Epithelial cell of esophagus (primary cell): Measurements from ENCODE around the gene CFAP410.

ENCODE experiments used
- DNase-seq: peaks from one replicate; pipeline ENCODE4 v3.0.0; 2010; ENCODE audit warnings: low read depth
- H3K4me3 ChIP-seq: 2 replicates; pipeline ENCODE4 v1.5.1; 2011; ENCODE audit warnings: mild to moderate bottlenecking, low read length, control low read depth
- TF ChIP-seq, protein P1 (sequence below): IDR thresholded peaks from 2 replicates; pipeline ENCODE4 v1.5.1; 2011; ENCODE audit warnings: low read depth, mild to moderate bottlenecking, low read length, control low read depth, inconsistent platforms; ENCODE audit not compliant: insufficient read depth; ENCODE audit errors: missing control alignments

CFAP410 gene

DNA sequence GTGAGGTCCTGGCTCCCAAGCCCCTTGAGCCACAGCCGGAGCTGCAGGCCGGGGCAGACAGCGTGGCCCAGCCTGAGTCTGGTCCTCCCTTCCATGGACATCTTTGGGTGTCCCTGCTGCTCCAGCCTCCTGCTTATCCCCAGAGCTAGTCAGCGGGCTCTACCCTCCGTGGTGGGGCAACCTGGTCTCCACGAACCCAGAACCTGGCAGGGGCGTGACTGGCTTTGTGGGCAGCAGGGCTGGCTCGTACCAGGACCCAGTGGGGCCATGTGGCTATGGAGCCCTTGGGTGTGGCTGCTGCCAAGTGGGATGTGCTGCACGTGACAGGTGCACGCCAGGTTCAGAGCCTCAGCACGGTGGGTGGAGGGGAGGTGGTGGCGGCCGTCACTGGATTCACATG, 18.3 kb downstream of the CFAP410 start:
- TF ChIP-seq, protein P1, sequence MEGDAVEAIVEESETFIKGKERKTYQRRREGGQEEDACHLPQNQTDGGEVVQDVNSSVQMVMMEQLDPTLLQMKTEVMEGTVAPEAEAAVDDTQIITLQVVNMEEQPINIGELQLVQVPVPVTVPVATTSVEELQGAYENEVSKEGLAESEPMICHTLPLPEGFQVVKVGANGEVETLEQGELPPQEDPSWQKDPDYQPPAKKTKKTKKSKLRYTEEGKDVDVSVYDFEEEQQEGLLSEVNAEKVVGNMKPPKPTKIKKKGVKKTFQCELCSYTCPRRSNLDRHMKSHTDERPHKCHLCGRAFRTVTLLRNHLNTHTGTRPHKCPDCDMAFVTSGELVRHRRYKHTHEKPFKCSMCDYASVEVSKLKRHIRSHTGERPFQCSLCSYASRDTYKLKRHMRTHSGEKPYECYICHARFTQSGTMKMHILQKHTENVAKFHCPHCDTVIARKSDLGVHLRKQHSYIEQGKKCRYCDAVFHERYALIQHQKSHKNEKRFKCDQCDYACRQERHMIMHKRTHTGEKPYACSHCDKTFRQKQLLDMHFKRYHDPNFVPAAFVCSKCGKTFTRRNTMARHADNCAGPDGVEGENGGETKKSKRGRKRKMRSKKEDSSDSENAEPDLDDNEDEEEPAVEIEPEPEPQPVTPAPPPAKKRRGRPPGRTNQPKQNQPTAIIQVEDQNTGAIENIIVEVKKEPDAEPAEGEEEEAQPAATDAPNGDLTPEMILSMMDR: no peak
- no peak overlapping the region for H3K4me3 ChIP-seq
- no peak for DNase-seq

DNA sequence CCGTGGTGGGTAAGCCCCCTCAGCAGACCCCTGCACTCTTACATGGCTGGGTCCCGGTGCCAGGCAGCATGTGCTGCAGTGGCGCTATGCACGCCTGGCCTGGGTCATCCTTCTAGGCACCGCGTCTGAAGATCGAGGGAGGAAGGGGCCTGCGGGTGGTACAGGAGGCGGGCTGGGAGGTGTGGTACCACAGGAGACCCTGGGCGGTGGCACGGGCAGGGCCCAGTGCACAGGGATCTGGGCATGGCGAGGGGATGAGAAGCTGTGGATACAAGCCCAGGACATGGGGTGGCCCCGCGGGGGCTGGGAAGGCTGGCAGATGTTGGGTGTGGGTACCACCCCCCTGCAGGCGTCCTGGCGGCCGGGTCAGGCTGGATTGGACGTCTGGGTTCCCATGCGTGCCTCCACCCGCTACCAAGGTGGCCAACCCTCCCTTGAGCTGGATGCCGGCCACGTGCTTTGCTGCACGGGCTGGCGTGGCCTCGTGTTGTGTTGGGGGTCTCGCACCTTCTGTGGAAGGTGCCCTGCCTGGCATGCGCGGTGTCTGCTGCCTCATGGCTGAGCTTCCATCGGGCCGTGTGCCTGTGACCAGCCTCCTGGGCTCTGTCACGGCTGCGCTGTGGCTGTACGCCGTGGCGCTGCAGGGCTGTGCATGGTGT, 19.7 kb downstream of the CFAP410 start:
- TF ChIP-seq, protein P1: no peak
- H3K4me3 ChIP-seq: no peak overlapping the region
- DNase-seq: no peak

DNA sequence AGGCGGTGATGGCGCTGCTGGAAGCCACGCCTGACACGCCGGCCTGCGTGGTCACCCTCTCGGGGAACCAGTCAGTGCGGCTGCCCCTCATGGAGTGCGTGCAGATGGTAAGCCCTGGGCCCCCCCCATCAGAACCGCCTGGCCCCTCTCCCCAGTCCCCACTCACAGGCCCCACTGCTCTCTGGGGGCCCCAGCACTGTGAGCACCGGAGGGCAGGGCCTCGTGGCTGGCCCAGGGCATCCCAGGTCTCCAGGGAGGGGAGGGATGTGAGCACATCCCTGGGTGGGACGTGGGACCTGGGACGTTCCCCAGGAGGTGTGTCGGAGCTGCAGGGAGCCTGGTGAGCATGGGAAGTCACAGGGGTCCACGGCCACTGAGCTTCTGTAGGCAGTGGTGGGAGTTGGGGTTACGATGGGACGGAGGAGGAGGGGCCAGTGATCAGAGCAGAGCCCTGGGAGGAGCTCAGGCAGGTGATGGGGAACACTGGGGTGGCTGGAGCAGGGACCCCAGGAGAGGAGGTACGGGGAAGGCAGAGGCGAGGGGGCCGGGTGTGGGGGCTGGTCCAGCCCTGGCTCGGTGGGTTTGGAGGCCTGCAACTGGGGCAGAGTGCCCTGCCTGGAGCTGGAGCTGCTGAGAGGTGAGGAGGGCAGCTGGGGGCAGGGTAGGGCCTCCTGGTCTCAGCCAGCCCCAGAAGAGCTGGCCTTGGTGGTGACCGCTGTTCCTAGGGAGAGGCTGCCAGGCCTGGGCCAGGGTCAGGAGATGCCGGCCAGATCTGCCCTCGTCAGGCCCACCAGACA, 20.5 kb downstream of the CFAP410 start:
- TF ChIP-seq, protein P1: no peak
- no peak for DNase-seq
- no peak overlapping the region for H3K4me3 ChIP-seq

DNA sequence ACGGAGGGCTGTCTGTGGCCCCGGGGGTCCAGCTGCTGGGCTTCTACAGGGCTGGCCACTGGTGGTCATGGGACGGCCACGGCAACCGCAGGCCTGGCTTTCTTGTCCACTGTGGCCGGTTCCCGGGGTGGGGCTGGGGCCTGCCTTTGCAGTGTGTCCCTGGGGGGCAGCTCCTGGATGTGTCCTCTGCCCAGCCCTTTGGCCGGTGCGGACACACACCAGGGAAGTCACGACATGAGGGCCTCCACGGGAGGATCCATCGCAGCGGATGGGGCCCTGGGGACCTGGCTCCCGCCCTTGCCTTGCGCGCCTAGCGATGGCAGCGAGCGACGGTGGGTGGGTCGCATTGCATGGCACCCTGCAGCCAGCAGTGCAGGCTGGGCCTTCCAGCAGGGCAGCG, 21.3 kb downstream of the CFAP410 start:
- TF ChIP-seq, protein P1: no peak
- no peak for DNase-seq
- no peak overlapping the region for H3K4me3 ChIP-seq

DNA sequence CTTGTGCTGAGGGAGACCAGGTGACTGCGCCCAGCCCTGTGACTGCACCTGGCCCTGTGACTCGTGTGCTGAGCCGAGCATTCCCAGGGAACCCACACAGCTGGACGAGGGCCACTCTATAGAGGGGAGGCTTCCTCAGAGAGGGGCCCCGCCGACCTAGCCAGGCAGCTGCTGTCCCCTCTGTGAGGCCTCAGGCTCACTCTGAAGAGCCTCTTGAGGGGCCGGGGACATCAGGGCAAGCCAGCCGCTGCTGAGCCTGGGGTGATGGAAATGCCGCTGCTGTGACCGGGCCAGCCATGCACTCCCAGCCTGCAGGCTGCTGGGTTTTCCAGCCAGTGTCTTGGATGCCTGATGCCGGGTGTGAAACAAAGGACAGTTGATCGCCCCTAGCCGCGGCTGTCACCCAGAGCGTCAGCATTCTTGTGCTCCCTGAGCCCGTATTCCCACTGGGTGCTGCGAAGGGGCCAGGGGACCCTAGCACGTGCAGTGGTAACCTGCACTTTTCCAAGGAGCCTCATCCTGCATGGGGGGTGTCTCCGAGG, 21.9 kb downstream of the CFAP410 start:
- TF ChIP-seq, protein P1: no peak

DNA sequence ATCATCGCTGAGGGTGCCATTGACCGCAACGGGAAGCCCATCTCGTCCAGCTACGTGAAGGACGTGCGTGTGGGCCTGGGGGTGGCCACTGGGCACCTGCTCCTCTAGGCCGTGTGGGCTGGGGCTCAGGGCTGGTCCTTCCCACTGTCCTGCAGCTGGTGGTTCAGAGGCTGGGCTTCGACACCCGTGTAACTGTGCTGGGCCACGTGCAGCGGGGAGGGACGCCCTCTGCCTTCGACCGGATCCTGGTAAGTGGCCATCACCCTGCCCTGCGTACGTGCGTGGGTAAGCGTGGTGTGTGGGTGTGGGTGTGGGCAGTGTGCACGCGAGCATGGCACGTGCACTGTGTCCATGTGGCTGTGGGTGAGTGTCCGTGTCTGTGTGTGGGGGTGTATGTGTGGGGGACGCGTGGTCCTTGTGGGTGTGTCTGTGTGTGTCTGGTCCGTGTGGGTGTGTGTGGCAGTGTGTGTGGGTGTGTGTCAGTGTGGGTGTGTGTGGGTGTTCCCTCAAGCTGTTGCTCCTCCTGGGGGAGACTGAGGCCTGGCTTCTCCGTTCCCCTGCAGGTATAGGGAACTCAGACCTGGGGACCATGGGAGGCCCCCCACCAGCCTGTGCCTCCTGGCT, 22.8 kb downstream of the CFAP410 start:
- TF ChIP-seq, protein P1: no peak
- no peak overlapping the region for H3K4me3 ChIP-seq
- no peak for DNase-seq

More for the DNA sequence above, 21.9 kb downstream of the CFAP410 start:
- DNase-seq: no peak
- H3K4me3 ChIP-seq: no peak overlapping the region
